ENCODE data around the gene ARHGEF16. TPM values are rescaled to one million over a fixed set of nuclear protein-coding genes. Genes with fewer than 3 reads are reported as not detected.

The ARHGEF16 gene
- total RNA-seq, 1 experiment from 2014 or later, result 25.1 TPM

GRCh38 chr1:3467096-3468036, 12.9 kb downstream of the ARHGEF16 start:
- no peak for DNase-seq
- CTCF ChIA-PET, result interaction anchor here (0.6 kb wide), 1 partner anchor 43 kb away, joined by 3 read pairs; no protein-coding TSS in a partner anchor
- no peaks in the 10 kb centered on the region for H3K27me3 ChIP-seq (ENCODE audit: insufficient read depth, low read depth)
- BruUV-seq (replicated peaks), result no TSS peak
- H3K9me3 ChIP-seq (ENCODE audit: insufficient read depth, low read depth), result no peaks in the 10 kb centered on the region
- H3K4me2 ChIP-seq, result no peak overlapping the region
- H3F3A ChIP-seq (ENCODE audit: insufficient read depth, low read depth), result peaks cover 7% of the 10 kb centered on the region; the same call in 1 of the 2 replicates
- intact Hi-C loops (cut with micrococcal nuclease; ENCODE audit: unreplicated experiment), result no loop called here
- TF ChIP-seq EZH2 (IDR thresholded peaks at IDR 0.05; ENCODE audit: low read depth) (no peak), CTCF (conservative IDR thresholded peaks at IDR 0.05) (no peak)
- no peaks in the 10 kb centered on the region for H3K9me2 ChIP-seq (ENCODE audit: insufficient read depth)
- no peaks in the 10 kb centered on the region; the same call in 1 of the 2 replicates for H4K20me1 ChIP-seq (ENCODE audit: insufficient read depth)
- no peaks in the 10 kb centered on the region for H3K79me2 ChIP-seq (ENCODE audit: low read depth)
- no peaks in the 10 kb centered on the region for H3K36me3 ChIP-seq (ENCODE audit: low read depth)
- H3K27ac ChIP-seq, result no peak overlapping the region
- H3K4me1 ChIP-seq (replicated peaks; ENCODE audit: insufficient read depth), result no peaks in the 10 kb centered on the region
- no peak overlapping the region for H3K4me3 ChIP-seq
- POLR2A ChIA-PET (ENCODE audit: unreplicated experiment), result no interaction called here
- H2AFZ ChIP-seq, result no peak overlapping the region

- Histone ChIP-seq H3K27ac (no peak overlapping the region), H3K9me3 (ENCODE audit: insufficient read depth, low read depth) (no peaks in the 10 kb centered on the region), H3K79me2 (ENCODE audit: low read depth) (no peaks in the 10 kb centered on the region), H4K20me1 (ENCODE audit: insufficient read depth) (no peaks in the 10 kb centered on the region; the same call in 1 of the 2 replicates), H3K4me2 (no peak overlapping the region), H3K36me3 (ENCODE audit: low read depth) (no peaks in the 10 kb centered on the region), H3F3A (ENCODE audit: insufficient read depth, low read depth) (peaks cover 7% of the 10 kb centered on the region; the same call in 1 of the 2 replicates), H3K27me3 (ENCODE audit: insufficient read depth, low read depth) (no peaks in the 10 kb centered on the region), H2AFZ (no peak overlapping the region), H3K9me2 (ENCODE audit: insufficient read depth) (no peaks in the 10 kb centered on the region), H3K4me3 (no peak overlapping the region), H3K4me1 (replicated peaks; ENCODE audit: insufficient read depth) (no peaks in the 10 kb centered on the region)
- intact Hi-C loops (cut with micrococcal nuclease; ENCODE audit: unreplicated experiment), result no loop called here
- no peak for DNase-seq
- CTCF ChIA-PET, result no interaction called here
- TF ChIP-seq CTCF (conservative IDR thresholded peaks at IDR 0.05) (no peak), EZH2 (IDR thresholded peaks at IDR 0.05; ENCODE audit: low read depth) (no peak)
- BruUV-seq (replicated peaks), result no TSS peak
- POLR2A ChIA-PET (ENCODE audit: unreplicated experiment), result no interaction called here
Measured at GRCh38 chr1:3468236-3469103, 14.0 kb downstream of the ARHGEF16 start.

- ChIA-PET POLR2A (ENCODE audit: unreplicated experiment) (no interaction called here), CTCF (no interaction called here)
- Histone ChIP-seq H3K9me3 (ENCODE audit: insufficient read depth, low read depth) (no peaks in the 10 kb centered on the region), H3K79me2 (ENCODE audit: low read depth) (no peaks in the 10 kb centered on the region), H4K20me1 (ENCODE audit: insufficient read depth) (no peaks in the 10 kb centered on the region; the same call in 1 of the 2 replicates), H3K27ac (no peak overlapping the region), H3F3A (ENCODE audit: insufficient read depth, low read depth) (peaks cover 7% of the 10 kb centered on the region; the same call in 1 of the 2 replicates), H3K4me2 (no peak overlapping the region), H3K27me3 (ENCODE audit: insufficient read depth, low read depth) (no peaks in the 10 kb centered on the region), H3K9me2 (ENCODE audit: insufficient read depth) (no peaks in the 10 kb centered on the region), H3K36me3 (ENCODE audit: low read depth) (no peaks in the 10 kb centered on the region), H3K4me1 (replicated peaks; ENCODE audit: insufficient read depth) (no peaks in the 10 kb centered on the region), H3K4me3 (no peak overlapping the region), H2AFZ (no peak overlapping the region)
- DNase-seq, result no peak
- intact Hi-C loops (cut with micrococcal nuclease; ENCODE audit: unreplicated experiment), result no loop called here
- BruUV-seq (replicated peaks), result no TSS peak
- TF ChIP-seq EZH2 (IDR thresholded peaks at IDR 0.05; ENCODE audit: low read depth) (no peak), CTCF (conservative IDR thresholded peaks at IDR 0.05) (no peak)
Measured at GRCh38 chr1:3469104-3469848, 14.8 kb downstream of the ARHGEF16 start.

Data from PC-9 (cell line).